Measurements from ENCODE around the gene ZDHHC22.

DNA sequence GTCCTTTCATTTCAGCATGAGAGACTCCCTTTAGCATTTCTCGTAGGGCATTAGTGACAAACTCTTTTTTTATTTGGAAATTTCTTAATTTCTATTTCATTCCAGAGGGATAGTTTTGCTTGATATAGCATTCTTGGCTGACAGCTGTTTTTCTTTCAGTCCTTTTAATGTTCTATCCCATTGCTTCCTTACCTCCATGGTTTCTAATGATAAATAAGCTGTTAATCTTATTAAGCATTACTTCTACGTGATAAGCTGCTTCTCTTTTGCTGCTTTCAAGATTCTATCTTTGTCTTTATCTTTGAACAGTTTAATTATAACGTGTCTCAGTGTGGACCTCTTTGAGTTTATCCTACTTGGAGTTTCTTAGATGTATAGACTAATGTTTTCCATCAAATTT is 28.5 kb upstream of the ZDHHC22 start:
- TF ChIP-seq, protein P1, sequence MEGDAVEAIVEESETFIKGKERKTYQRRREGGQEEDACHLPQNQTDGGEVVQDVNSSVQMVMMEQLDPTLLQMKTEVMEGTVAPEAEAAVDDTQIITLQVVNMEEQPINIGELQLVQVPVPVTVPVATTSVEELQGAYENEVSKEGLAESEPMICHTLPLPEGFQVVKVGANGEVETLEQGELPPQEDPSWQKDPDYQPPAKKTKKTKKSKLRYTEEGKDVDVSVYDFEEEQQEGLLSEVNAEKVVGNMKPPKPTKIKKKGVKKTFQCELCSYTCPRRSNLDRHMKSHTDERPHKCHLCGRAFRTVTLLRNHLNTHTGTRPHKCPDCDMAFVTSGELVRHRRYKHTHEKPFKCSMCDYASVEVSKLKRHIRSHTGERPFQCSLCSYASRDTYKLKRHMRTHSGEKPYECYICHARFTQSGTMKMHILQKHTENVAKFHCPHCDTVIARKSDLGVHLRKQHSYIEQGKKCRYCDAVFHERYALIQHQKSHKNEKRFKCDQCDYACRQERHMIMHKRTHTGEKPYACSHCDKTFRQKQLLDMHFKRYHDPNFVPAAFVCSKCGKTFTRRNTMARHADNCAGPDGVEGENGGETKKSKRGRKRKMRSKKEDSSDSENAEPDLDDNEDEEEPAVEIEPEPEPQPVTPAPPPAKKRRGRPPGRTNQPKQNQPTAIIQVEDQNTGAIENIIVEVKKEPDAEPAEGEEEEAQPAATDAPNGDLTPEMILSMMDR (IDR thresholded peaks at IDR 0.05), result no peak
- no peak for TF ChIP-seq POLR2A (IDR thresholded peaks at IDR 0.05)
- TF ChIP-seq POLR2AphosphoS5 (IDR thresholded peaks at IDR 0.05), result no peak

Measured in breast epithelium (tissue), 3 donors.